ENCODE results near the gene KRTAP20-3.

The KRTAP20-3 gene

DNA sequence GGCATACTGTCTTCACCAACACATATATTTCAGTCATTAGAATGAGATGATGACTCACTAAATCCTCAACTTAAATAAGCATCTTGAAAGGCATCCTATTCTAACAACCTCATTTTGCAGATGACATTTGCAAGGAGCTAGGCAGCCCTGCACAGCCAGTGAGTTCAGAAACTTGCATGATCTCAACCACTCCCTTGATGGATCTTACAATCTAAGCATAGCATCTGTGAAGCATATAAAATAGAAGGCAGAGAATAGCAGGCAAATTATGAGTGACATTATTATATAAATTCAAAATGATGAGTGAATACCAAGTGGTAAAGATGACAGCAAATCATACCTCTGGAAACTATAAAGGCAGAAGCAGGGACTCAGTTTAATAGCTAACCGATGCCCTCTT lies 31.6 kb downstream of the KRTAP20-3 start (continued):
- TF ChIP-seq ZNF266 (tag by site-specific recombination; IDR thresholded peaks at IDR 0.05; ENCODE audit: low read depth) (no peak), KLF1 (tag by site-specific recombination; IDR thresholded peaks at IDR 0.05) (no peak), ZFP37 (tag by site-specific recombination; IDR thresholded peaks at IDR 0.05) (no peak), ZNF221 (tag by site-specific recombination; IDR thresholded peaks at IDR 0.05; ENCODE audit: borderline replicate concordance) (no peak), HOXA7 (CRISPR knock-in tag; IDR thresholded peaks at IDR 0.05; ENCODE audit: borderline replicate concordance) (no peak)

DNA sequence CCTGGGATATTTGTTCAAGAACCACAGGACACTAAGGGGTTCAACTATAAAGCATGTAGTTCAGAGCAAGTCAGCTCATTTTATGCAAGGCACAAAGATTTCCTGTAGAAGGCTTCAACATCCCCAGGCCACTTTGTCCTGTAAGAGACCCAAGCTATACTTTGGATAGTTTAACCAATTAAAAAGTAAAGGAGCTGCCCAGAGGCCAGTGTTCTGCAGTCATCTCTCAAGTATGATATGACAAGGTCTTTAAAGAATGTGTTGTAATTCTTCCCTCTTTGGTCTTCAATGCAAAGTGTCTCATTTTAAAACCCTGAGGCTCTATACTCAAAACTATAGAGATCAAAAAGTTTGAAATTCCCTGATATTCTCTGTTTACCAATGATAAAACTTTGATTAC lies 34.1 kb downstream of the KRTAP20-3 start:
- no peaks in the 10 kb centered on the region for H3K4me1 ChIP-seq (ENCODE audit: control insufficient read depth, insufficient read depth, low read length)
- ChIA-PET CTCF (no interaction called here), POLR2A (no interaction called here)
- no peaks in the 10 kb centered on the region for H3K9me3 ChIP-seq (ENCODE audit: control insufficient read depth, insufficient read depth, low read depth, low read length)
- TF ChIP-seq ZNF223 (tag by site-specific recombination; IDR thresholded peaks at IDR 0.05) (no peak), ZNF169 (tag by site-specific recombination; IDR thresholded peaks at IDR 0.05) (no peak), ZNF174 (tag by site-specific recombination; IDR thresholded peaks at IDR 0.05) (no peak), EGR2 (tag by site-specific recombination; IDR thresholded peaks at IDR 0.05; ENCODE audit: low read depth) (no peak), MEIS1 (CRISPR knock-in tag; IDR thresholded peaks at IDR 0.05; ENCODE audit: borderline replicate concordance) (no peak), ZNF112 (tag by site-specific recombination; IDR thresholded peaks at IDR 0.05) (no peak), ZNF292 (tag by site-specific recombination; IDR thresholded peaks at IDR 0.05; ENCODE audit: borderline replicate concordance, low read depth) (no peak), ZNF157 (tag by site-specific recombination; IDR thresholded peaks at IDR 0.05) (no peak), ZNF214 (tag by site-specific recombination; IDR thresholded peaks at IDR 0.05; ENCODE audit: borderline replicate concordance) (no peak)
- TF ChIP-seq, protein P1, sequence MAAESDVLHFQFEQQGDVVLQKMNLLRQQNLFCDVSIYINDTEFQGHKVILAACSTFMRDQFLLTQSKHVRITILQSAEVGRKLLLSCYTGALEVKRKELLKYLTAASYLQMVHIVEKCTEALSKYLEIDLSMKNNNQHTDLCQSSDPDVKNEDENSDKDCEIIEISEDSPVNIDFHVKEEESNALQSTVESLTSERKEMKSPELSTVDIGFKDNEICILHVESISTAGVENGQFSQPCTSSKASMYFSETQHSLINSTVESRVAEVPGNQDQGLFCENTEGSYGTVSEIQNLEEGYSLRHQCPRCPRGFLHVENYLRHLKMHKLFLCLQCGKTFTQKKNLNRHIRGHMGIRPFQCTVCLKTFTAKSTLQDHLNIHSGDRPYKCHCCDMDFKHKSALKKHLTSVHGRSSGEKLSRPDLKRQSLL (tag by site-specific recombination; IDR thresholded peaks at IDR 0.05), result no peak
- TF ChIP-seq, protein P2, sequence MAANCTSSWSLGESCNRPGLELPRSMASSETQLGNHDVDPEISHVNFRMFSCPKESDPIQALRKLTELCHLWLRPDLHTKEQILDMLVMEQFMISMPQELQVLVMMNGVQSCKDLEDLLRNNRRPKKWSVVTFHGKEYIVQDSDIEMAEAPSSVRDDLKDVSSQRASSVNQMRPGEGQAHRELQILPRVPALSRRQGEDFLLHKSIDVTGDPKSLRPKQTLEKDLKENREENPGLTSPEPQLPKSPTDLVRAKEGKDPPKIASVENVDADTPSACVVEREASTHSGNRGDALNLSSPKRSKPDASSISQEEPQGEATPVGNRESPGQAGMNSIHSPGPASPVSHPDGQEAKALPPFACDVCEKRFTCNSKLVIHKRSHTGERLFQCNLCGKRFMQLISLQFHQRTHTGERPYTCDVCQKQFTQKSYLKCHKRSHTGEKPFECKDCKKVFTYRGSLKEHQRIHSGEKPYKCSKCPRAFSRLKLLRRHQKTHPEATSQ (tag by site-specific recombination; IDR thresholded peaks at IDR 0.05), result no peak
- TF ChIP-seq, protein P3, sequence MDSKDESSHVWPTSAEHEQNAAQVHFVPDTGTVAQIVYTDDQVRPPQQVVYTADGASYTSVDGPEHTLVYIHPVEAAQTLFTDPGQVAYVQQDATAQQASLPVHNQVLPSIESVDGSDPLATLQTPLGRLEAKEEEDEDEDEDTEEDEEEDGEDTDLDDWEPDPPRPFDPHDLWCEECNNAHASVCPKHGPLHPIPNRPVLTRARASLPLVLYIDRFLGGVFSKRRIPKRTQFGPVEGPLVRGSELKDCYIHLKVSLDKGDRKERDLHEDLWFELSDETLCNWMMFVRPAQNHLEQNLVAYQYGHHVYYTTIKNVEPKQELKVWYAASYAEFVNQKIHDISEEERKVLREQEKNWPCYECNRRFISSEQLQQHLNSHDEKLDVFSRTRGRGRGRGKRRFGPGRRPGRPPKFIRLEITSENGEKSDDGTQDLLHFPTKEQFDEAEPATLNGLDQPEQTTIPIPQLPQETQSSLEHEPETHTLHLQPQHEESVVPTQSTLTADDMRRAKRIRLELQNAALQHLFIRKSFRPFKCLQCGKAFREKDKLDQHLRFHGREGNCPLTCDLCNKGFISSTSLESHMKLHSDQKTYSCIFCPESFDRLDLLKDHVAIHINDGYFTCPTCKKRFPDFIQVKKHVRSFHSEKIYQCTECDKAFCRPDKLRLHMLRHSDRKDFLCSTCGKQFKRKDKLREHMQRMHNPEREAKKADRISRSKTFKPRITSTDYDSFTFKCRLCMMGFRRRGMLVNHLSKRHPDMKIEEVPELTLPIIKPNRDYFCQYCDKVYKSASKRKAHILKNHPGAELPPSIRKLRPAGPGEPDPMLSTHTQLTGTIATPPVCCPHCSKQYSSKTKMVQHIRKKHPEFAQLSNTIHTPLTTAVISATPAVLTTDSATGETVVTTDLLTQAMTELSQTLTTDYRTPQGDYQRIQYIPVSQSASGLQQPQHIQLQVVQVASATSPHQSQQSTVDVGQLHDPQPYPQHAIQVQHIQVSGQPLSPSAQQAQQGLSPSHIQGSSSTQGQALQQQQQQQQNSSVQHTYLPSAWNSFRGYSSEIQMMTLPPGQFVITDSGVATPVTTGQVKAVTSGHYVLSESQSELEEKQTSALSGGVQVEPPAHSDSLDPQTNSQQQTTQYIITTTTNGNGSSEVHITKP (tag by site-specific recombination; IDR thresholded peaks at IDR 0.05), result no peak
- TF ChIP-seq, protein P4, sequence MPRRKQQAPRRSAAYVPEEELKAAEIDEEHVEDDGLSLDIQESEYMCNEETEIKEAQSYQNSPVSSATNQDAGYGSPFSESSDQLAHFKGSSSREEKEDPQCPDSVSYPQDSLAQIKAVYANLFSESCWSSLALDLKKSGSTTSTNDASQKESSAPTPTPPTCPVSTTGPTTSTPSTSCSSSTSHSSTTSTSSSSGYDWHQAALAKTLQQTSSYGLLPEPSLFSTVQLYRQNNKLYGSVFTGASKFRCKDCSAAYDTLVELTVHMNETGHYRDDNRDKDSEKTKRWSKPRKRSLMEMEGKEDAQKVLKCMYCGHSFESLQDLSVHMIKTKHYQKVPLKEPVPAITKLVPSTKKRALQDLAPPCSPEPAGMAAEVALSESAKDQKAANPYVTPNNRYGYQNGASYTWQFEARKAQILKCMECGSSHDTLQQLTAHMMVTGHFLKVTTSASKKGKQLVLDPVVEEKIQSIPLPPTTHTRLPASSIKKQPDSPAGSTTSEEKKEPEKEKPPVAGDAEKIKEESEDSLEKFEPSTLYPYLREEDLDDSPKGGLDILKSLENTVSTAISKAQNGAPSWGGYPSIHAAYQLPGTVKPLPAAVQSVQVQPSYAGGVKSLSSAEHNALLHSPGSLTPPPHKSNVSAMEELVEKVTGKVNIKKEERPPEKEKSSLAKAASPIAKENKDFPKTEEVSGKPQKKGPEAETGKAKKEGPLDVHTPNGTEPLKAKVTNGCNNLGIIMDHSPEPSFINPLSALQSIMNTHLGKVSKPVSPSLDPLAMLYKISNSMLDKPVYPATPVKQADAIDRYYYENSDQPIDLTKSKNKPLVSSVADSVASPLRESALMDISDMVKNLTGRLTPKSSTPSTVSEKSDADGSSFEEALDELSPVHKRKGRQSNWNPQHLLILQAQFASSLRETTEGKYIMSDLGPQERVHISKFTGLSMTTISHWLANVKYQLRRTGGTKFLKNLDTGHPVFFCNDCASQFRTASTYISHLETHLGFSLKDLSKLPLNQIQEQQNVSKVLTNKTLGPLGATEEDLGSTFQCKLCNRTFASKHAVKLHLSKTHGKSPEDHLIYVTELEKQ (tag by site-specific recombination; IDR thresholded peaks at IDR 0.05; ENCODE audit: borderline replicate concordance), result no peak
- no peaks in the 10 kb centered on the region for H3K36me3 ChIP-seq (ENCODE audit: control insufficient read depth in 2 of 2, insufficient read depth in 1 of 2, low read length in 2 of 2)
- no peak overlapping the region for H3K27ac ChIP-seq (ENCODE audit: extremely low read depth, low read depth, low read length)
- H3K4me3 ChIP-seq (ENCODE audit: low read depth, low read length), result no peak overlapping the region

Data from HEK293 (cell line).